ENCODE data around the gene MPV17. TPM values are rescaled to one million over a fixed set of nuclear protein-coding genes. Genes with fewer than 3 reads are reported as not detected.

The MPV17 gene
- total and polyA plus RNA-seq, 2 of the 13 experiments (the other 11 are each of a cell fraction or from before 2014, with no cell fraction given) = 48.9 to 129 TPM

GRCh38 chr2:27304488-27305240 lies 18.2 kb downstream of the MPV17 start:
- Histone ChIP-seq H3K79me2 (ENCODE audit: insufficient read depth, low read length) (no peaks in the 10 kb centered on the region), H3K27ac (ENCODE audit: extremely low read length, insufficient read depth, low read length) (no peak overlapping the region), H3K4me1 (ENCODE audit: insufficient read depth, low read length) (peaks cover 20% of the 10 kb centered on the region), H3K4me3 (replicated peaks in 1 of 3; ENCODE audit: insufficient read depth in 1 of 3, low read depth in 2 of 3, low read length in 3 of 3) (no peak overlapping the region), H3K9ac (ENCODE audit: insufficient read depth, low read depth, low read length) (no peak overlapping the region), H3K36me3 (replicated peaks in 1 of 2; ENCODE audit: control insufficient read depth in 1 of 2, insufficient read depth in 2 of 2, low read length in 2 of 2) (no peaks in the 10 kb centered on the region; a peak in 2 of 5 replicates), H4K20me1 (ENCODE audit: insufficient read depth, low read length) (no peaks in the 10 kb centered on the region), H3K4me2 (ENCODE audit: low read depth, low read length) (no peak overlapping the region), H3K27me3 (ENCODE audit: control insufficient read depth in 1 of 2, insufficient read depth in 2 of 2, low read length in 2 of 2) (peaks cover 0 to 5% of the 10 kb centered on the region in 2 experiments; a peak in 3 of 5 replicates), H2AFZ (ENCODE audit: low read length) (no peak overlapping the region), H3K9me3 (ENCODE audit: low read length) (no peaks in the 10 kb centered on the region)
- ChIA-PET POLR2A (interaction anchor here (0.7 to 1.1 kb wide), 2 partner anchors 16 to 52 kb away, joined by 3 read pairs; partner anchors contain the start of gene GTF3C2), CTCF (ENCODE audit: low intra/inter-chr PET ratio, low total read pairs) (interaction anchor here (2.6 kb wide), 1 partner anchor 54 kb away, joined by 38 read pairs; no protein-coding TSS in a partner anchor)
- intact Hi-C loops (cut with micrococcal nuclease; ENCODE audit: unreplicated experiment) (no loop called here), in situ Hi-C loops (cut with HindIII; ENCODE audit: extremely low pct_ligation_motif_present, low pct_unique_long_range_greater_than_20kb) (no loop called here)
- DNase-seq (ENCODE audit: low spot score) (no peak), FAIRE-seq (no peak), ATAC-seq (peak; percentile 9; the same call in 2 of the 3 replicates)
- TF ChIP-seq MIXL1 (CRISPR knock-in tag; IDR thresholded peaks at IDR 0.05) (no peak), ZBTB33 (CRISPR knock-in tag; IDR thresholded peaks at IDR 0.05) (peak; percentile 59; the same call in 1 of the 2 replicates), HOXA3 (CRISPR knock-in tag; IDR thresholded peaks at IDR 0.05) (no peak)
- 51% methylated on average over 11 of the region's 13 CpGs for WGBS (ENCODE audit: low lambda C conversion rate)
- no TSS peak for BruUV-seq (replicated peaks)

Measured in HepG2 (cell line).